H1 (cell line): ENCODE measurements around the gene CTIF. TPM values are rescaled to one million over a fixed set of nuclear protein-coding genes. Genes with fewer than 3 reads are reported as not detected.

Source experiments
- CTCF ChIA-PET: fragments of 300-600 bp; sonication (Branson Sonifier 250); formaldehyde crosslinking; loops from one replicate; lab custom pipeline; 2021; ENCODE audit not compliant: partially characterized antibody; lab: Charles Lee
- POLR2A ChIA-PET: fragments of 300-600 bp; sonication (Branson Sonifier 250); formaldehyde crosslinking; loops from one replicate; lab custom pipeline; 2021; ENCODE audit warnings: inconsistent platforms; ENCODE audit not compliant: partially characterized antibody; lab: Charles Lee
- DNase-seq, 2 experiments: peaks; one replicate each; pipeline versions ENCODE4 v3.0.0 to v3.0.0-alpha.2; 2010 to 2022; ENCODE audit warnings: low spot score in 2 of 2, low read depth in 1 of 2, mixed read lengths in 1 of 2
- FAIRE-seq: peaks from 2 replicates; lab custom pipeline; 2011; peaks lifted over from hg19 to GRCh38; lab: Jason Lieb, UNC
- H2AFZ ChIP-seq: 2 replicates; pipeline ENCODE4 v1.8.1; 2012; ENCODE audit warnings: low read length, inconsistent platforms
- H2AK5ac ChIP-seq: 2 replicates; pipeline ENCODE4 v1.6.1; 2013; ENCODE audit warnings: low read depth, low read length
- H2BK120ac ChIP-seq: replicated peaks from 2 replicates; pipeline ENCODE3; 2013; ENCODE audit warnings: low read depth, low read length, inconsistent platforms
- H2BK12ac ChIP-seq: 2 replicates; pipeline ENCODE4 v1.6.1; 2013; ENCODE audit warnings: low read depth, low read length
- H2BK15ac ChIP-seq: 2 replicates; pipeline ENCODE4 v1.6.1; 2013; ENCODE audit warnings: low read length
- H2BK20ac ChIP-seq: 2 replicates; pipeline ENCODE4 v1.6.1; 2013; ENCODE audit warnings: low read length
- H2BK5ac ChIP-seq: 2 replicates; pipeline ENCODE4 v1.6.1; 2013; ENCODE audit warnings: low read depth, low read length
- H3K14ac ChIP-seq: 2 replicates; pipeline ENCODE4 v1.6.1; 2013; ENCODE audit warnings: inconsistent platforms; ENCODE audit not compliant: insufficient read length
- H3K18ac ChIP-seq: 2 replicates; pipeline ENCODE4 v1.6.1; 2013; ENCODE audit warnings: low read length; ENCODE audit errors: extremely low read depth
- H3K23ac ChIP-seq: 2 replicates; pipeline ENCODE4 v1.6.1; 2013; ENCODE audit warnings: inconsistent platforms; ENCODE audit not compliant: insufficient read length
- H3K23me2 ChIP-seq: 2 replicates; pipeline ENCODE4 v1.6.1; 2013; ENCODE audit warnings: low read depth, low read length
- H3K27ac ChIP-seq: 2 replicates; pipeline ENCODE4 v1.6.1; 2011; ENCODE audit warnings: low read depth, low read length, inconsistent platforms
- H3K27me3 ChIP-seq, 4 experiments: replicated peaks in 1 of 4; 1 replicate in 1 of 4; 2 replicates in 3 of 4; pipeline versions ENCODE4 v1.6.1 to v1.8.1; 2011 to 2013; ENCODE audit warnings: low read length in 3 of 4, mild to moderate bottlenecking in 3 of 4, inconsistent platforms in 2 of 4, mixed read lengths in 2 of 4, moderate library complexity in 1 of 4; ENCODE audit not compliant: control insufficient read depth in 3 of 4, insufficient read depth in 3 of 4; ENCODE audit errors: extremely low read depth in 1 of 4
- H3K36me3 ChIP-seq, 4 experiments: 2 replicates each; pipeline versions ENCODE4 v1.6.1 to v1.8.1; 2011 to 2013; ENCODE audit warnings: mild to moderate bottlenecking in 4 of 4, low read length in 3 of 4, moderate library complexity in 2 of 4, control low read depth in 1 of 4, inconsistent platforms in 1 of 4; ENCODE audit not compliant: insufficient read depth in 4 of 4, control insufficient read depth in 2 of 4
- H3K4ac ChIP-seq: replicated peaks from 2 replicates; pipeline ENCODE3; 2013; ENCODE audit warnings: low read length, low read depth, mixed read lengths, inconsistent platforms; ENCODE audit not compliant: insufficient read length
- H3K4me1 ChIP-seq, 4 experiments: replicated peaks in 1 of 4; 1 replicate in 1 of 4; 2 replicates in 3 of 4; pipeline versions ENCODE4 v1.6.1 to v1.8.1; 2011 to 2013; ENCODE audit warnings: low read length in 3 of 4, inconsistent platforms in 2 of 4, mixed read lengths in 1 of 4; ENCODE audit not compliant: insufficient read depth in 4 of 4, control insufficient read depth in 3 of 4
- H3K4me2 ChIP-seq, 2 experiments: 2 replicates each; pipeline versions ENCODE4 v1.6.1 to v1.8.1; 2011 to 2013; ENCODE audit warnings: low read depth in 2 of 2, low read length in 2 of 2, control low read depth in 1 of 2, inconsistent platforms in 1 of 2, mild to moderate bottlenecking in 1 of 2; ENCODE audit not compliant: insufficient read depth in 1 of 2
- H3K4me3 ChIP-seq, 4 experiments: fragments of 200-600, 300-600 bp in 1 of 4; sonication (generic), shearing (Covaris generic), sonication (Bioruptor Twin) in 1 of 4; 2 replicates each; pipeline versions ENCODE4 v1.5.1 to v1.8.1; 2011 to 2016; ENCODE audit warnings: low read length in 4 of 4, low read depth in 3 of 4, control low read depth in 2 of 4, inconsistent platforms in 2 of 4, mild to moderate bottlenecking in 2 of 4, mixed read lengths in 1 of 4, moderate library complexity in 1 of 4; ENCODE audit not compliant: insufficient read depth in 2 of 4; ENCODE audit errors: extremely low read depth in 1 of 4
- H3K56ac ChIP-seq: replicated peaks from 2 replicates; pipeline ENCODE3; 2013; ENCODE audit warnings: low read depth, mild to moderate bottlenecking, mixed read lengths, low read length, inconsistent platforms; ENCODE audit not compliant: insufficient read length
- H3K79me1 ChIP-seq: 2 replicates; pipeline ENCODE4 v1.6.1; 2013; ENCODE audit warnings: low read depth, low read length, control low read depth
- H3K79me2 ChIP-seq, 2 experiments: 2 replicates each; pipeline versions ENCODE4 v1.6.1 to v1.8.1; 2012 to 2013; ENCODE audit warnings: low read length in 2 of 2, mild to moderate bottlenecking in 2 of 2, inconsistent platforms in 1 of 2; ENCODE audit not compliant: insufficient read depth in 2 of 2, control insufficient read depth in 1 of 2
- H3K9ac ChIP-seq, 4 experiments: replicated peaks in 1 of 4; 1 replicate in 1 of 4; 2 replicates in 3 of 4; pipeline versions ENCODE4 v1.6.1 to v1.8.1; 2011 to 2013; ENCODE audit warnings: low read depth in 3 of 4, low read length in 3 of 4, control low read depth in 2 of 4, mild to moderate bottlenecking in 2 of 4, moderate library complexity in 2 of 4, inconsistent platforms in 1 of 4; ENCODE audit errors: extremely low read depth in 1 of 4
- H3K9me3 ChIP-seq, 2 experiments: 2 replicates each; pipeline versions ENCODE4 v1.6.1 to v1.8.1; 2012 to 2013; ENCODE audit warnings: mild to moderate bottlenecking in 2 of 2, moderate library complexity in 2 of 2, control low read depth in 1 of 2, inconsistent platforms in 1 of 2, low read depth in 1 of 2, low read length in 1 of 2, mixed read lengths in 1 of 2; ENCODE audit not compliant: insufficient read depth in 2 of 2
- H4K20me1 ChIP-seq, 2 experiments: replicated peaks in 1 of 2; 2 replicates each; pipeline versions ENCODE3 to v1.8.1; 2011 to 2013; ENCODE audit warnings: inconsistent platforms in 2 of 2, low read length in 2 of 2, mild to moderate bottlenecking in 1 of 2; ENCODE audit not compliant: insufficient read depth in 2 of 2, control insufficient read depth in 1 of 2
- H4K5ac ChIP-seq: 2 replicates; pipeline ENCODE4 v1.6.1; 2013; ENCODE audit warnings: low read length, low read depth, mixed read lengths, inconsistent platforms; ENCODE audit not compliant: insufficient read length
- H4K8ac ChIP-seq: 2 replicates; pipeline ENCODE4 v1.8.0; 2013; ENCODE audit warnings: mild to moderate bottlenecking, moderate library complexity, low read length, inconsistent platforms; ENCODE audit not compliant: insufficient read depth; ENCODE audit errors: extremely low read depth
- H4K91ac ChIP-seq: replicated peaks from 2 replicates; pipeline ENCODE3; 2013; ENCODE audit warnings: low read length, mixed read lengths, inconsistent platforms; ENCODE audit not compliant: insufficient read length
- BCL11A ChIP-seq, 2 experiments: IDR thresholded peaks; one replicate each; pipeline ENCODE4 v1.6.1; 2011; ENCODE audit warnings: low read depth in 2 of 2, low read length in 2 of 2, mild to moderate bottlenecking in 2 of 2
- JUND ChIP-seq: IDR thresholded peaks from 2 replicates; pipeline ENCODE4 v1.6.1; 2011; ENCODE audit warnings: mild to moderate bottlenecking, improper control_type of control experiment, low read length
- SUZ12 ChIP-seq: fragments of 200-600 bp; sonication (generic); IDR thresholded peaks from 2 replicates; pipeline ENCODE4 v1.6.1; 2012; ENCODE audit warnings: mild to moderate bottlenecking, inconsistent platforms, low read length, moderate library complexity, mixed read lengths
- TEAD4 ChIP-seq: IDR thresholded peaks from 2 replicates; pipeline ENCODE4 v1.6.1; 2012; ENCODE audit warnings: low read depth, low read length, inconsistent platforms, mixed read lengths
- WGBS, 2 experiments: shearing (Covaris generic) in 1 of 2; methylation state at CpG; one replicate each; pipeline versions ENCODE4 v1.1.6 to v1.1.7; 2013 to 2015; ENCODE audit warnings: low lambda C conversion rate in 2 of 2, mixed read lengths in 2 of 2, inconsistent platforms in 1 of 2, low coverage in 1 of 2, missing lambda C conversion rate in 1 of 2; ENCODE audit not compliant: insufficient replicate concordance in 2 of 2, insufficient coverage in 1 of 2, insufficient read length in 1 of 2; ENCODE audit errors: extremely low coverage in 1 of 2, missing lambda C conversion rate in 1 of 2; 5-methylcytosine and 5-hydroxymethylcytosine counted together
- polyA plus RNA-seq, 7 experiments: library from polyadenylated mRNA; depleted of rRNA in 3 of 7; stranded (reverse) in 5 of 7; unstranded in 2 of 7; fragments of >200 nt in 5 of 7; fragments of 200-250 nt in 2 of 7; gene quantifications; 1 replicate in 5 of 7; 2 replicates in 1 of 7; 4 replicates in 1 of 7; pipeline versions ENCODE4 v1.2.1 to v1.2.3, GENCODE V29; 2011 to 2013; ENCODE audit warnings: missing spikeins in 2 of 7, mixed read lengths in 2 of 7
- total RNA-seq: library from RNA; stranded (reverse); fragmentation: NEBNext Ultra II Directional; extraction: Animal tissue kit (Norgen Biotek cat#: 25700); gene quantifications from 2 replicates; pipeline ENCODE4 v1.2.1, GENCODE V29; 2021

Gene CTIF
- total and polyA plus RNA-seq, 2 of the 8 experiments (the other 6 are each of a cell fraction or from before 2014, with no cell fraction given), result 9.0 to 17.8 TPM

DNA sequence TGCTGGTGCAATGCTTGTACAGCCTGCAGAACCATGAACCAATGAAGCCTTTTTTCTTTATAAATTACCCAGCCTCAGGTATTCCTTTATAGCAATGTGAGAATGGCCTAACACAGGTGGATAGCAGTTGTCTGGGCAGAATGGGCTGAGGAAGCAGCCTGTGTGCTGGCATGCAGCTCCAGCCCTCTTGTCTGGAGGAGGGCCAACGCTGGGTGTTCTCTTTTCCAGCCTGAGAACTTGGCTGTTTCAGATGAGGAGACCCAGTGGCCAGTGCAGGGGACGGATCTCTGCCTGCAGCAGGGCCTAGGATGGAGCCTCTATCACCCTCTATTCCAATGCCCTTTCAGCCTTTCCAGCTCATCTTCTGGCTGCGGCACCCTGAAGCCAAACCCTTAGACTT, 58.8 kb downstream of the CTIF start:
- H4K20me1 ChIP-seq, result peaks cover 3 to 4% of the 10 kb centered on the region in 2 experiments
- H3K23me2 ChIP-seq, result peaks cover 1% of the 10 kb centered on the region; the same call in 1 of the 2 replicates
- H2BK120ac ChIP-seq, result no peak overlapping the region
- no peak overlapping the region for H3K4me2 ChIP-seq
- no peak overlapping the region for H2BK20ac ChIP-seq
- H3K9me3 ChIP-seq, result no peaks in the 10 kb centered on the region
- no peak overlapping the region for H2BK15ac ChIP-seq
- peaks cover 3% of the 10 kb centered on the region; the same call in 1 of the 2 replicates for H3K79me1 ChIP-seq
- H3K79me2 ChIP-seq, result 0 out of 4 replicates have a peak, but pooled peaks cover 0 to 2% of the 10 kb centered on the region in 2 experiments
- H2BK12ac ChIP-seq, result no peak overlapping the region
- no peak overlapping the region for H3K4me3 ChIP-seq
- H3K56ac ChIP-seq, result no peak overlapping the region
- FAIRE-seq, result no peak
- H3K4ac ChIP-seq, result no peak overlapping the region
- POLR2A ChIA-PET, result no interaction called here
- DNase-seq, result no peak
- H4K8ac ChIP-seq, result no peak overlapping the region
- peaks cover 0 to 5% (median 3%) of the 10 kb centered on the region in 4 experiments; a peak in 2 of 7 replicates for H3K4me1 ChIP-seq
- no peak overlapping the region for H3K27ac ChIP-seq
- no peaks in the 10 kb centered on the region for H3K36me3 ChIP-seq
- WGBS, 2 experiments, result 75% methylated on average over 3 of the region's 3 CpGs; no CpG with 5 or more reads in 1 of the 2 experiments
- no peak overlapping the region for H2AFZ ChIP-seq
- H4K5ac ChIP-seq, result no peak overlapping the region
- H3K18ac ChIP-seq, result no peak overlapping the region
- no peak overlapping the region for H3K23ac ChIP-seq
- CTCF ChIA-PET, result interaction anchor here (0.6 to 4.9 kb wide), 3 partner anchors 23 to 175 kb away, joined by 4 to 22 read pairs (median 7); no protein-coding TSS in a partner anchor
- H2AK5ac ChIP-seq, result no peak overlapping the region
- H2BK5ac ChIP-seq, result no peak overlapping the region
- no peak overlapping the region for H3K14ac ChIP-seq
- H3K27me3 ChIP-seq, result no peaks in the 10 kb centered on the region
- no peak overlapping the region for H4K91ac ChIP-seq
- H3K9ac ChIP-seq, result no peak overlapping the region
- TF ChIP-seq BCL11A (IDR thresholded peaks at IDR 0.05; ENCODE audit: low read depth in 2 of 2, low read length in 2 of 2), result no peak
- TF ChIP-seq TEAD4, result no peak
- no peak for TF ChIP-seq SUZ12
- no peak for TF ChIP-seq JUND
